GM19351 (cell line): ENCODE results near the gene MACROD1.
"Not testable (repeated sequence)": the region's sequence is repeated elsewhere in the genome, so short reads cannot be mapped to it uniquely, and the experiment has no call there.

ENCODE experiments used
- ATAC-seq: cut with Tn5 transposase; IDR thresholded peaks from one replicate; pipeline ENCODE4 v1.9.1; 2021; ENCODE audit warnings: mild to moderate bottlenecking, moderate library complexity; ENCODE audit not compliant: unreplicated experiment

MACROD1 gene

DNA sequence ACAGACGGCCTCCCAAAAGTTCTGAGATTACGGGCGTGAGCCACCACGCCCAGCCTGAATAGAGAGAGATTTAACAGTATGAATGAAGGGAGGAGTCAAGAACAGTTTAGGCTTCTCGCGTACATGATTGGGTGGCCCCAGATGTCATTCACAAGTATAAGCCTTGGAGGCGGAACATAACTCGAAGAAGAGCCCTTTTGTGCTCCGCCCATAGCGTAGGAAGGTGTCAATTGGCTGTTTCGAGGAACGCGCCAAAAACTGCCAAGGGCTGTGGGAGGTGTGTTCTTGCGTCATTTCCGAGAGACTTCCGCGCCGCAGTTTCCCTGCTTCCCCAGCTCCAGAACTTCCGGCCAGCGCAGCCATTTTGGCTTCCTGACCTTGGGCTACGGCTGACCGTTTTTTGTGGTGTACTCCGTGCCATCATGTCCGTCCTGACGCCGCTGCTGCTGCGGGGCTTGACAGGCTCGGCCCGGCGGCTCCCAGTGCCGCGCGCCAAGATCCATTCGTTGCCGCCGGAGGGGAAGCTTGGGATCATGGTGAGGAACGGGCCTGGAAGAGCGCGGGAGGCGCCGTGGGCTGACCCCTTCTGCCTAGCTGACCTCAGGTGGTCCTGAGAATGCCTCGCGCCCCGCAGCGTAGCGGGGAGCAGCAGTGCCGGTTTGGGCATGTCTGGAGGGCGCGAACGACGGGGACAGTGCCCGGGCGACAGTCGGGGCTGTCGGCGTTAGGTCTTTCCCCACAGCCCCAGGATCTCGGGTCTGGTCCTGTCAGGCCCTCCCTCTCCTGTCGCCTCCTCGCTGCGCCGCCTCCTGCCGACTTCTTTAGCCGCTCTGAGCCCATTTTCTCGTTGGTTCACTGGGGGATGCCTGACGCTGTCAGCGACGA, 191.4 kb downstream of the MACROD1 start, which contains the start of gene COX8A:
COX8A (plus strand) TSS at position 362 of the 885 bp plus-strand sequence; CDS start at position 423, 61 bp downstream.
- peak; percentile 99 for ATAC-seq

DNA sequence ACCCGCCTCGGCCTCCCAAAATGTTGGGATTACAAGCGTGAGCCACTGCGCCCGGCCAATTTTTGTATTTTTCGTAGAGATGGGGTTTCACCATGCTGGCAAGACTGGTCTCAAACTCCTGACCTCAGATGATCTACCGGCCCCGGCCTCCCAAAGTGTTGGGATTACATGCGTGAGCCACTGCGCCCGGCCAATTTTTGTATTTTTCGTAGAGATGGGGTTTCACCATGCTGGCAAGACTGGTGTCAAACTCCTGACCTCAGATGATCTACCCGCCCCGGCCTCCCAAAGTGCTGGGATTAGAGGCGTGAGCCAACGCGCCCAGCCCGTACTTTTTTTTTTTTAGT, 192.0 kb downstream of the MACROD1 start:
- not testable (repeated sequence) for ATAC-seq

GRCh38 chr11:63970902-63971301, 195.0 kb downstream of the MACROD1 start:
- ATAC-seq = no peak

DNA sequence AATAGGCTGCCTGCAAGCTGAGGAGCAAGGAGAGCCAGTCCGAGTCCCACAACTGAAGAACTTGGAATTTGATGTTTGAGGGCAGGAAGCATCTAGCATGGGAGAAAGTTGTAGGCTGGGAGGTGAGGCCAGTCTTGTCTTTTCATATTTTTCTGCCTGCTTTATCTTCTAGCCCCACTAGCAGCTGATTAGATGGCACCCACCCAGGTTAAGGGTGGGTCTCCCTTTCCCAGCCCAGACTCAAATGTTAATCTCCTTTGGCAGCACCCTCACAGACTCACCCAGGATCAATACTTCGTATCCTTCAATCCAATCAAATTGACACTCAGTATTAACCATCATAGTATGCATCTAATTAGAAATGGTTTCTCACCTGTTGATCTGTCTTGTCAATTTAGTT, 196.5 kb downstream of the MACROD1 start:
- ATAC-seq = no peak

DNA sequence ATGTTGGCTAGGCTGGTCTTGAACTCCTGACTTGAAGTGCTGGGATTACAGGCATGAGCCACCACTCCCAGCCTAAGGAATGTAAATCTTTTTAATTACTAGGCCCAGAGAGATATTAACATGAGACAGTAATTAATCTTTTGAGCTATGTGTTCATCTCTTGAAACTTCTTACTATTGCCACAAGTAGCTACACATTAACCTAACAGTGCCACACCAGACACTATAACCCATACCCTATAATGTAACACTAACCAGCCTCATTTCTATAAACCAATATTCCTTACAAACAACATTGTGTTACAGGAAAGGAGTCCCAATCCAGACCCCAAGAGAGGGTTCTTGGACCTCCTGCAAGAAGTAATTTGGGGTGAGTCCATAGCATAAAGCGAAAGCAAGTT, 199.5 kb downstream of the MACROD1 start:
- ATAC-seq = no peak

DNA sequence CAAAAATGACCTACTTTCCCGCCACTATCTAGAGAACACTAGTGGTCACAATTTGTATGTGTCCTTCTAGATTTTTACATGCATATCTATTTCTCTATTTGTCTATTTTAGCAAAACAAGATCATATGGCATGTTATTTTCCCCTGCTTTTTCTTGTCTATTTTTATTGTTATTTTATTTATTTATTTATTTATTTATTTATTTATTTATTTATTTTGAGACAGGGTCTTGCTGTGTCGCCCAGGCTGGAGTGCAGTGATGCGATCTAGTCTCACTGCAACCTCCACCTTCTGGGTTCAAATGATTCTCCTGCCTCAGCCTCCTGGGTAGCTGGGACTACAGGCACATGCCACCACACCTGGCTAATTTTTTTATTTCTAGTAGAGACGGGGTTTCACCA, 202.0 kb downstream of the MACROD1 start:
- ATAC-seq = not testable (repeated sequence)

DNA sequence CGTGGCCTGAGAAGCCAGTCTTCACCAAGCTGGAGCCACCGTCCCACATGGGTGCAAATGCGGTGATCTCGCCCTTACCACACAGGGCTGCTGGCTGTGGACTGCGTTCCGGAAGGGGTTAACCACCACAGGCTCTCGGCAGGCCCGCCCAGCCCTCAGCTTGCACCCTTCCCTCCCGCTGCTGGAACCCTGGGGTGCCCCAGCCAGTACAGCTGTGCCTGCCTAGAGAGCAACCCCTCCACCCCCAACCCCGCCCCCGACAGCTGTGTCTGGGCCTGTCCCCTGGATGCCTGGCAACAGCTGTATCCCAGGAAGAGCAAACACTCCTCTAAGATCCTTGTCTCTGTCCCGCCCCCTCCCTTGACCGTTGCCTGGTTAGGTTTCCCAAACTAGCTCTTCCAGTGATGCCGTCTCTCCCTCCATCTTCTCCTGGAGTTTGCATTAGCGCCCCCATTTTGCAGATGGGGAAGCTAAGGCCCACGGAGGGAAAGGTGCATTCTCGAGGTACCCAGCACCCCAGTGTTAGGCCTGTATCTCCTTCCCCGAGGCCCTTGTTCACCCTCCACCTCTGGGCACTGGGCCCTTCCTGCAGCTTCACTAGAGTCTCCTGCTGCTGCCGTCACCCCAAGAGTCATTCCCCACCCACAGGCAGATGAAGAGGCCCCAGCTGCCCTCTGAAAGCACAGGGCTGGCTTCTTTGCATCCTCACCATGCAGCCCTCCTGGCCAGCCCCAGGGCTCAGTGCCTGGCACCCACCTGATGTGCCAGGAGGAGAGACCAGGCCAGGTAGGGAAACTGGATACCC, 204.1 kb downstream of the MACROD1 start:
- peak; percentile 77 for ATAC-seq

- no peak for ATAC-seq
Measured at GRCh38 chr11:63958008-63958407, 207.9 kb downstream of the MACROD1 start.

DNA sequence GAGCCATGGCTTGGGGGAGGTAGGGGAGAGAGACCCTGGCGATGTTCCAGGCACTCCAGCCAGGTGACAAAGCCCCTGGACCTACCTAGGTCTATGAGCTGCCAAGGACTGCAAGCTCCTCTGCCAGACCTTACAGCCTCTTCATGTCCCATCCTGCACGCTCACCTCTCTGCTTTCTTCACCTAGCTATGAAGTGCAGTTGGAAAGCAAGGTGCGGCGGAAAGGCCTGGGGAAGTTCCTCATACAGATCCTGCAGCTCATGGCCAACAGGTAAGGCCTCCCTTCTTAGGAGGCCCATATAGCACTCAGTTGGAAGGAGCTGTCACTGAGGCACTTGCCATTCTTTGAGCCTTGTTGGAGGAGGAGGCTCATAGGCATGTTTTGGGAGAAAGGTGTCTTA, 213.3 kb downstream of the MACROD1 start:
- ATAC-seq = no peak

DNA sequence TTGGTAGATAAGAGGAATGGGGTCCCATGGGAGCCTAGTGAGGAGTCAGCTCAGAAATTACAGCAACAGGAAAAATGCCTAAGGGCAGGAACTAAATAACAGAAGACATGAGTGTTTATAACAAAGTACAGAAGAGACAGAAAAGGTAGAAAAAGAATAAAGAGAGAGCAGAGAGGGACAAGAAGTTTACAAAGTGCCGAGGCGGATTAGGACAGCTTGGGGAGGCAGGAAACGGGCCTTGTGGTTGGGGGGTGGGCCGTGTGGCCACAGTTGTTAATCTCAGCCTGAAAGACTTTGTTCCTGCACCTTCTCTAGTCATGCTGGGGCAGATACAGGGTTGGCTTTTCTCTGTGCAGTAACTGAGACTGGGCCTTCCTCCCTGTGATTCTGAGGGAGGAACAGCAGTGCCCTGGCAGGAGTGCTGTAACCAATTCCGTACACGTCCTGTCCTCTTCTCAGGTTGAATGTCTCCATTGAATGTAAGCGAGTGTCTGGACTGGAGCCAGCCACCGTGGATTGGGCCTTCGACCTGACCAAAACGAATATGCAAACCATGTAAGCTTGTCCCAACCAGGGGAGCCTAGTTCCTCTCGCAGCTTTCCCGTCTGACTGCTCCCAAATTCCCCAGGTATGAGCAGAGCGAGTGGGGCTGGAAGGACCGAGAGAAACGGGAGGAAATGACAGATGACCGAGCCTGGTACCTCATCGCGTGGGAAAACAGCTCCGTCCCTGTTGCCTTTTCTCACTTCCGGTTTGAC, 214.0 kb downstream of the MACROD1 start:
- ATAC-seq = no peak
